PC-3 (cell line): ENCODE data around the gene DNAAF5.

Source experiments
- EZH2 ChIP-seq: fragments of 300-600 bp; sonication (generic); IDR thresholded peaks from one replicate; pipeline ENCODE4 v1.6.1; 2017; ENCODE audit warnings: antibody characterized with exemption, mild to moderate bottlenecking, low read length; ENCODE audit not compliant: unreplicated experiment
- EZH2phosphoT487 ChIP-seq: fragments of 300-600 bp; sonication (generic); IDR thresholded peaks from 2 replicates; pipeline ENCODE4 v1.6.1; 2018; ENCODE audit warnings: mild to moderate bottlenecking, antibody characterized with exemption, low read length, borderline replicate concordance
- TF ChIP-seq, protein P1 (sequence below): fragments of 300-600 bp; sonication (generic); conservative IDR thresholded peaks from 2 replicates; pipeline ENCODE4 v1.5.1; 2017; ENCODE audit warnings: antibody characterized with exemption, low read depth, mild to moderate bottlenecking, low read length

DNA sequence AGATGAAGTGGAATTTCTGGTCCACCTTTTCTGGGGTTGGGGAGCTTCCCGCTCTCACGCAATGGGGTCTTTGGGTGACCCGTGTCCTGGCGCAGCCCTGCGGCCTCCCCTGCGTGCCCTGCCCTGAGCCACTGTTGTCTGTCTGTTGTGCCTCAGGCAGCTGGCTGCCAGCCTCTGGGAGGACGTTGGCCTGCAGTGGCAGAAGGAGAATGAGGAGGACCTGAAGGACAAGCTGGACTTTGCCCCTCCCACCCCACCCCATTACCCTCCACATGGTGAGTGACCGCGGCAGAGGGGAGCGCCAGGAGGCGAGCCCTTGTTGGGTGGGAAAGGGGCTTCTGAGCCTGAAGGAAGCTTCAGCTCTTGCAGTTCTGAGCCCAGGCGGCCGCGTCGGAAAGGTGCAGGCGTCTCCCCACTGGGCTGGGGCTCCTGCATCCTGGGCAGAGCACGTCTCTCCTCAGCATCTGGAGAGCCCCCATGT, 14.7 kb downstream of the DNAAF5 start:
- TF ChIP-seq, protein P1, sequence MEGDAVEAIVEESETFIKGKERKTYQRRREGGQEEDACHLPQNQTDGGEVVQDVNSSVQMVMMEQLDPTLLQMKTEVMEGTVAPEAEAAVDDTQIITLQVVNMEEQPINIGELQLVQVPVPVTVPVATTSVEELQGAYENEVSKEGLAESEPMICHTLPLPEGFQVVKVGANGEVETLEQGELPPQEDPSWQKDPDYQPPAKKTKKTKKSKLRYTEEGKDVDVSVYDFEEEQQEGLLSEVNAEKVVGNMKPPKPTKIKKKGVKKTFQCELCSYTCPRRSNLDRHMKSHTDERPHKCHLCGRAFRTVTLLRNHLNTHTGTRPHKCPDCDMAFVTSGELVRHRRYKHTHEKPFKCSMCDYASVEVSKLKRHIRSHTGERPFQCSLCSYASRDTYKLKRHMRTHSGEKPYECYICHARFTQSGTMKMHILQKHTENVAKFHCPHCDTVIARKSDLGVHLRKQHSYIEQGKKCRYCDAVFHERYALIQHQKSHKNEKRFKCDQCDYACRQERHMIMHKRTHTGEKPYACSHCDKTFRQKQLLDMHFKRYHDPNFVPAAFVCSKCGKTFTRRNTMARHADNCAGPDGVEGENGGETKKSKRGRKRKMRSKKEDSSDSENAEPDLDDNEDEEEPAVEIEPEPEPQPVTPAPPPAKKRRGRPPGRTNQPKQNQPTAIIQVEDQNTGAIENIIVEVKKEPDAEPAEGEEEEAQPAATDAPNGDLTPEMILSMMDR, result no peak
- TF ChIP-seq EZH2, result no peak
- TF ChIP-seq EZH2phosphoT487, result no peak
